ENCODE data around the gene GARS1.

- TF ChIP-seq CTCF (tag by site-specific recombination; IDR thresholded peaks at IDR 0.05), result no peak
- TF ChIP-seq ZNF510 (tag by site-specific recombination; IDR thresholded peaks at IDR 0.05; ENCODE audit: insufficient replicate concordance), result no peak
- TF ChIP-seq ZNF48 (tag by site-specific recombination; IDR thresholded peaks at IDR 0.05), result no peak
- no peak for TF ChIP-seq ZNF561 (tag by site-specific recombination; IDR thresholded peaks at IDR 0.05; ENCODE audit: borderline replicate concordance)
- TF ChIP-seq ZNF211 (tag by site-specific recombination; IDR thresholded peaks at IDR 0.05; ENCODE audit: low read depth), result no peak
- no peak for TF ChIP-seq ZSCAN30 (tag by site-specific recombination; IDR thresholded peaks at IDR 0.05)
- TF ChIP-seq HIC1 (tag by site-specific recombination; IDR thresholded peaks at IDR 0.05), result no peak
- TF ChIP-seq OVOL3 (tag by site-specific recombination; IDR thresholded peaks at IDR 0.05), result no peak
- TF ChIP-seq ZNF830 (tag by site-specific recombination; IDR thresholded peaks at IDR 0.05; ENCODE audit: low read depth), result no peak
- no peak for TF ChIP-seq KLF9 (tag by site-specific recombination; IDR thresholded peaks at IDR 0.05; ENCODE audit: low read depth)
These were observed 24.3 kb downstream of the GARS1 start for GRCh38 chr7:30618961-30619360.
